ENCODE results near the gene SON.
"Not testable (repeated sequence)": the region's sequence is repeated elsewhere in the genome, so short reads cannot be mapped to it uniquely, and the experiment has no call there.

Gene SON

GRCh38 chr21:33552999-33553598 lies 10.3 kb downstream of the SON start:
- Mint-ChIP-seq H3K4me3 (peak overlapping the region in 1 of 2 donors; percentile 12), H3K9me3 (no peaks in the 10 kb centered on the region), H3K4me1 (peaks cover 49% of the 10 kb centered on the region), H3K27ac (no peak overlapping the region), H3K27me3 (no peaks in the 10 kb centered on the region)
- DNase-seq (no peak), ATAC-seq (no peak)

DNA sequence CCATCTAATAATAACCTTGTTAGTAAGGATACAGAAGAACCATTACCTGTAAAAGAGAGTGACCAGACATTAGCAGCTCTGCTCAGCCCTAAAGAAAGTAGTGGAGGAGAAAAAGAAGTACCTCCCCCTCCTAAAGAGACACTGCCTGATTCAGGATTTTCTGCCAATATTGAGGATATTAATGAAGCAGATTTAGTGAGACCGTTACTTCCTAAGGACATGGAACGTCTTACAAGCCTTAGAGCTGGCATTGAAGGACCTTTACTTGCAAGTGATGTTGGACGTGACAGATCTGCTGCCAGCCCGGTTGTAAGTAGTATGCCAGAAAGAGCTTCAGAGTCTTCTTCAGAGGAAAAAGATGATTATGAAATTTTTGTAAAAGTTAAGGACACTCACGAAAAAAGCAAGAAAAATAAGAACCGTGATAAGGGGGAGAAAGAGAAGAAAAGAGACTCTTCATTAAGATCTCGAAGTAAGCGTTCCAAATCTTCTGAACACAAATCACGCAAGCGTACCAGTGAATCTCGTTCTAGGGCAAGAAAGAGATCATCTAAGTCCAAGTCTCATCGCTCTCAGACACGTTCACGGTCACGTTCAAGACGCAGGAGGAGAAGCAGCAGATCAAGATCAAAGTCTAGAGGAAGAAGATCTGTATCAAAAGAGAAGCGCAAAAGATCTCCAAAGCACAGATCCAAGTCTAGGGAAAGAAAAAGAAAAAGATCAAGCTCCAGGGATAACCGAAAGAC lies 11.6 kb downstream of the SON start:
- Mint-ChIP-seq H3K27me3 (no peaks in the 10 kb centered on the region), H3K4me3 (peak overlapping the region in 1 of 2 donors; percentile 23), H3K9me3 (no peaks in the 10 kb centered on the region), H3K27ac (no peak overlapping the region), H3K4me1 (peaks cover 46% of the 10 kb centered on the region)
- ATAC-seq (no peak), DNase-seq (no peak)

DNA sequence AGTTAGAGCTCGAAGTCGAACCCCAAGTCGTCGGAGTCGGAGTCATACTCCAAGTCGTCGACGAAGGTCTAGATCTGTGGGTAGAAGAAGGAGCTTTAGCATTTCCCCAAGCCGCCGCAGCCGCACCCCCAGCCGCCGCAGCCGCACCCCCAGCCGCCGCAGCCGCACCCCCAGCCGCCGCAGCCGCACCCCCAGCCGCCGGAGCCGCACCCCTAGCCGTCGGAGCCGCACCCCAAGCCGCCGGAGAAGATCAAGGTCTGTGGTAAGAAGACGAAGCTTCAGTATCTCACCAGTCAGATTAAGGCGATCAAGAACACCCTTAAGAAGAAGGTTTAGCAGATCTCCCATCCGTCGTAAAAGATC lies 12.1 kb downstream of the SON start:
- Mint-ChIP-seq H3K27me3 (no peaks in the 10 kb centered on the region), H3K27ac (no peak overlapping the region), H3K4me3 (no peak overlapping the region), H3K4me1 (peaks cover 43% of the 10 kb centered on the region), H3K9me3 (no peaks in the 10 kb centered on the region)
- no peak for DNase-seq
- ATAC-seq = no peak

GRCh38 chr21:33557447-33557846 lies 14.6 kb downstream of the SON start:
- no peaks in the 10 kb centered on the region for H3K9me3 Mint-ChIP-seq
- no peak for DNase-seq
- peaks cover 55% of the 10 kb centered on the region for H3K4me1 Mint-ChIP-seq
- no peak overlapping the region for H3K27ac Mint-ChIP-seq
- no peak for ATAC-seq
- no peak overlapping the region for H3K4me3 Mint-ChIP-seq
- no peaks in the 10 kb centered on the region for H3K27me3 Mint-ChIP-seq

DNA sequence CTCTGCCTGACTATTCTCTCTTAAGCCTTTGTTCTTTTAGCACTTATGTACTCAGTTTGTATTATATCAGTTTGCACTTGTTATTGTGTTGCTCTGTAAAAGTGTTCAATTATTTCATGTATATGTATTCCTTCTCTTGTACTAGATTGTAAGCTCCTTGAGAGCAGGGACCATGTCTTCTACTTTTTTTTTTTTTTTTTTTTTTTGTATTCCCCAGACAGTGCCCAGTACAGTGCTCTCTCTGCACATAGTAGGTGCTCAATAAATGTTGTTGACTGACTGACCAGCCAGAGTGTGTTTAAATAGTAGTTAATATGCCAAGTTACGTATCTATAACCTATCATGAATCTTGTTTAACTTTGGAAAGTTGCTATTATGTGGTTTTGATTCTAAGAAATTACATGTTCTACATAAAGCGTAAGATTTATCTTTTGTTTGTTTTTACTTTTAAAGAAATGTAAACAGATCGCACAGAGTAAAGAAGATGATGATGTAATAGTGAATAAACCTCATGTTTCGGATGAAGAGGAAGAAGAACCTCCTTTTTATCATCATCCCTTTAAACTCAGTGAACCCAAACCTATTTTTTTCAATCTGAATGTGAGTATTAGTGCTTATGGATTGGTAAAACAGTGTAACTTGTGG lies 16.1 kb downstream of the SON start:
- ATAC-seq (no peak), DNase-seq (no peak)
- Mint-ChIP-seq H3K4me3 (no peak overlapping the region), H3K27ac (peak overlapping the region in 1 of 2 donors; percentile 10), H3K27me3 (no peaks in the 10 kb centered on the region), H3K4me1 (peaks cover 48% of the 10 kb centered on the region), H3K9me3 (no peaks in the 10 kb centered on the region)

GRCh38 chr21:33559813-33560212 lies 17.0 kb downstream of the SON start:
- no peak for ATAC-seq
- DNase-seq = no peak
- Mint-ChIP-seq H3K27me3 (no peaks in the 10 kb centered on the region), H3K4me3 (no peak overlapping the region), H3K9me3 (no peaks in the 10 kb centered on the region), H3K4me1 (peaks cover 39% of the 10 kb centered on the region), H3K27ac (peak overlapping the region in 1 of 2 donors; percentile 10)

- Mint-ChIP-seq H3K4me3 (no peak overlapping the region), H3K9me3 (no peaks in the 10 kb centered on the region), H3K27me3 (no peaks in the 10 kb centered on the region), H3K27ac (peak overlapping the region in 1 of 2 donors; percentile 42), H3K4me1 (peaks cover 31% of the 10 kb centered on the region)
- ATAC-seq = no peak
- DNase-seq = no peak
Observed at GRCh38 chr21:33560965-33561364, 18.1 kb downstream of the SON start.

- Mint-ChIP-seq H3K4me3 (no peak overlapping the region), H3K27me3 (no peaks in the 10 kb centered on the region), H3K4me1 (peaks cover 27% of the 10 kb centered on the region), H3K9me3 (no peaks in the 10 kb centered on the region), H3K27ac (peak overlapping the region in 1 of 2 donors; percentile 23)
- no peak for DNase-seq
- ATAC-seq = no peak
Observed at GRCh38 chr21:33561373-33561772, 18.5 kb downstream of the SON start.

- no peaks in the 10 kb centered on the region for H3K27me3 Mint-ChIP-seq
- peaks cover 21% of the 10 kb centered on the region for H3K4me1 Mint-ChIP-seq
- no peaks in the 10 kb centered on the region for H3K9me3 Mint-ChIP-seq
- no peak overlapping the region for H3K27ac Mint-ChIP-seq
- H3K4me3 Mint-ChIP-seq = no peak overlapping the region
- ATAC-seq (no peak), DNase-seq (no peak)
Observed at GRCh38 chr21:33562389-33562788, 19.6 kb downstream of the SON start.

- peaks cover 23% of the 10 kb centered on the region for H3K4me1 Mint-ChIP-seq
- no peaks in the 10 kb centered on the region for H3K9me3 Mint-ChIP-seq
- no peaks in the 10 kb centered on the region for H3K27me3 Mint-ChIP-seq
- no peak overlapping the region for H3K4me3 Mint-ChIP-seq
- no peak for ATAC-seq
- DNase-seq = no peak
- H3K27ac Mint-ChIP-seq = no peak overlapping the region
Observed at GRCh38 chr21:33566514-33566913, 23.7 kb downstream of the SON start.

DNA sequence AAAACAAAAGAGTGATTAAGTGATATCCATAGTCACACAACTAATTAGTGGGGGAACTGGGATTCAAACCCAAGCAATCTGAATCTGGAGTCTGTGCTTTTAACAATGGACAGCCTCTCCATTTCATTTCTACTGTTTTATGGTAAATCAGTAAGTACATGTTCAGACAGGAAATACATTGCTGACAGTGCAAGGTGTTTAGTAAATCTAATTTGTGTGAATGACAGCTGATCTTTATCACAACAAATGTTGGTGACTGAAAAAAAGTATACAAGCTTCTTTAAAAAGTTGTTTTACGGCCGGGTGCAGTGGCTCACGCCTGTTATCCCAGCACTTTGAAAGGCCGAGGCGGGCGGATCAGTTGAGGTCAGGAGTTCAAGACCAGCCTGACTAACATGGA lies 25.1 kb downstream of the SON start:
- ATAC-seq (no peak), DNase-seq (no peak)
- Mint-ChIP-seq H3K27ac (peak overlapping the region; percentile 25 to 88), H3K9me3 (no peaks in the 10 kb centered on the region), H3K4me1 (peaks cover 18% of the 10 kb centered on the region), H3K4me3 (no peak overlapping the region), H3K27me3 (no peaks in the 10 kb centered on the region)

DNA sequence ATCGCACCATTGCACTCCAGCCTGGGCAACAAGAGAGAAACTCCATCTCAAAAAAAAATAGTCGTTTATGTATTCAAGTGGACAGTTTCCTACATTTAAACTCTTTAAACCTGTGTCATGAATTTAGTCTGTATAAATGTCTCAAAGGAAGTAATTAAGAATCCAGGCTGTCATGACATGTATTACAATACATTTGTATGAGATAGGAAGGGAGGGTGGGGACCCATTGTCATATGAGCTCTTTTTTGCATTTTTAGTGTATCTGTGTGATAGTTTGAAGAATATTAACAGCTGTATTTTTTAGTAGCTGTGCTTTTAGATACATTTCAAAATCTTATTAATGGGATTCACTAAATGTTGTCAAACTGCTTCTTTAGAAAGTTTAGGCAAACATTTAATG lies 25.6 kb downstream of the SON start:
- Mint-ChIP-seq H3K4me1 (peaks cover 17% of the 10 kb centered on the region), H3K27me3 (no peaks in the 10 kb centered on the region), H3K9me3 (no peaks in the 10 kb centered on the region), H3K4me3 (no peak overlapping the region), H3K27ac (peak overlapping the region; percentile 19 to 88)
- DNase-seq (no peak), ATAC-seq (no peak)

GRCh38 chr21:33569991-33570390 lies 27.2 kb downstream of the SON start:
- Mint-ChIP-seq H3K27me3 (no peaks in the 10 kb centered on the region), H3K27ac (peak overlapping the region in 1 of 2 donors; percentile 92), H3K9me3 (no peaks in the 10 kb centered on the region), H3K4me3 (no peak overlapping the region), H3K4me1 (peaks cover 17% of the 10 kb centered on the region)
- no peak for ATAC-seq
- DNase-seq = no peak

DNA sequence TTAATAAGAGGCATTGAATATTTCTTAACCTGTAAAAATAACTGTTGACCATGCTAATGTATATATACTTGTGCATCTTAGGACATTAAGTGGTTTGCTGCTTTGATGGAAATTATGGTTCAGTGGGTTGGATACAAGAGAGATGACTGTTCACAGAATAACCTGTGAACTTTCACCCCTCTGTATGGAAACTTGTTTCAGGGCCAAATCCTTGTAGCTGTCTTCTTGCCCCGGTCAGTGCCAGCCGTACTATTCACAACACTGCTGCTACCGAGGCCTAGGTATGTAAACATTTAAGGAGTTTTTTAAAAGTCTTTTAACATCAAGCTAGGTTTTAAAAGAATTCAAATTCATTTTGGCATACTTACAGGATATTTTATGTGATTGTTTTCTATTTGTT lies 29.5 kb downstream of the SON start:
- no peaks in the 10 kb centered on the region for H3K9me3 Mint-ChIP-seq
- ATAC-seq (no peak), DNase-seq (no peak)
- H3K27me3 Mint-ChIP-seq = no peaks in the 10 kb centered on the region
- H3K27ac Mint-ChIP-seq = peak overlapping the region in 1 of 2 donors; percentile 66
- H3K4me3 Mint-ChIP-seq = no peak overlapping the region
- H3K4me1 Mint-ChIP-seq = peaks cover 17% of the 10 kb centered on the region

- H3K9me3 Mint-ChIP-seq, H3K4me1 Mint-ChIP-seq, DNase-seq, H3K4me3 Mint-ChIP-seq, H3K27ac Mint-ChIP-seq, H3K27me3 Mint-ChIP-seq, ATAC-seq: not testable (repeated sequence)
Observed at GRCh38 chr21:33576741-33577141, 33.9 kb downstream of the SON start.

GRCh38 chr21:33578214-33578613 lies 35.4 kb downstream of the SON start:
- DNase-seq = no peak
- no peak overlapping the region for H3K4me3 Mint-ChIP-seq
- peaks cover 6% of the 10 kb centered on the region for H3K4me1 Mint-ChIP-seq
- ATAC-seq = no peak
- peak overlapping the region in 1 of 2 donors; percentile 12 for H3K27ac Mint-ChIP-seq
- H3K9me3 Mint-ChIP-seq = no peaks in the 10 kb centered on the region
- no peaks in the 10 kb centered on the region for H3K27me3 Mint-ChIP-seq
